Loucy (cell line): ENCODE data around the gene GNPTAB.

Source experiments
- H2AFZ ChIP-seq: fragments of 200-600 bp; sonication (generic); 2 replicates; pipeline ENCODE4 v1.6.0; 2016; ENCODE audit warnings: antibody characterized with exemption, mild to moderate bottlenecking, low read length, moderate library complexity
- H3F3A ChIP-seq: fragments of 200-600 bp; 2 replicates; pipeline ENCODE4 v1.6.0; 2016; ENCODE audit warnings: antibody characterized with exemption, low read depth, mild to moderate bottlenecking
- H3K27me3 ChIP-seq: fragments of 200-600 bp; sonication (generic); 2 replicates; pipeline ENCODE4 v1.6.1; 2014; ENCODE audit warnings: low read length, mild to moderate bottlenecking; ENCODE audit not compliant: insufficient read depth, poor library complexity, severe bottlenecking
- H3K36me3 ChIP-seq: fragments of 200-600 bp; sonication (generic); 2 replicates; pipeline ENCODE4 v1.6.1; 2016; ENCODE audit warnings: low read length; ENCODE audit not compliant: insufficient read depth
- H3K4me1 ChIP-seq: fragments of 200-600 bp; sonication (generic); 2 replicates; pipeline ENCODE4 v1.5.1; 2014; ENCODE audit warnings: low read length, mild to moderate bottlenecking; ENCODE audit not compliant: insufficient read depth, poor library complexity, severe bottlenecking
- H3K4me2 ChIP-seq: fragments of 200-600 bp; sonication (generic); 2 replicates; pipeline ENCODE4 v1.6.0; 2014; ENCODE audit warnings: antibody characterized with exemption, low read length, low read depth, mild to moderate bottlenecking; ENCODE audit not compliant: poor library complexity, severe bottlenecking
- H3K4me3 ChIP-seq: fragments of 200-600 bp; sonication (generic); 2 replicates; pipeline ENCODE4 v1.5.1; 2014; ENCODE audit warnings: low read length, mild to moderate bottlenecking, mixed read lengths; ENCODE audit not compliant: poor library complexity, severe bottlenecking
- H3K79me2 ChIP-seq: fragments of 200-600 bp; sonication (generic); 2 replicates; pipeline ENCODE4 v1.6.1; 2014; ENCODE audit warnings: low read length; ENCODE audit not compliant: insufficient read depth
- H3K9ac ChIP-seq: fragments of 200-600 bp; sonication (generic); 2 replicates; pipeline ENCODE4 v1.6.0; 2014; ENCODE audit warnings: mild to moderate bottlenecking, low read depth, low read length, moderate library complexity; ENCODE audit not compliant: poor library complexity, severe bottlenecking
- H3K9me2 ChIP-seq: fragments of 200-600 bp; sonication (generic); replicated peaks from 2 replicates; pipeline ENCODE4 v1.6.1; 2016; ENCODE audit warnings: low read depth, low read length, mixed read lengths
- H3K9me3 ChIP-seq: fragments of 200-600 bp; sonication (generic); 2 replicates; pipeline ENCODE4 v1.6.1; 2014; ENCODE audit warnings: mild to moderate bottlenecking, antibody characterized with exemption, low read length, low read depth; ENCODE audit not compliant: insufficient read depth
- H4K20me1 ChIP-seq: fragments of 200-600 bp; sonication (generic); 2 replicates; pipeline ENCODE4 v1.6.0; 2014; ENCODE audit warnings: antibody characterized with exemption, low read length, mild to moderate bottlenecking; ENCODE audit not compliant: insufficient read depth, poor library complexity, severe bottlenecking
- CTCF ChIP-seq: fragments of 200-600 bp; sonication (generic); conservative IDR thresholded peaks from 2 replicates; pipeline ENCODE4 v1.5.1; 2014; ENCODE audit warnings: mild to moderate bottlenecking, antibody characterized with exemption, low read length
- EZH2phosphoT487 ChIP-seq: fragments of 200-600 bp; IDR thresholded peaks from 2 replicates; pipeline ENCODE4 v1.6.1; 2018; ENCODE audit warnings: antibody characterized with exemption, mild to moderate bottlenecking, moderate library complexity, borderline replicate concordance

The GNPTAB gene

GRCh38 chr12:101793401-101793800 is 37.4 kb downstream of the GNPTAB start:
- H3K9ac ChIP-seq, result no peak overlapping the region
- H3K9me3 ChIP-seq, result no peaks in the 10 kb centered on the region
- H3K9me2 ChIP-seq, result no peaks in the 10 kb centered on the region
- H4K20me1 ChIP-seq, result no peaks in the 10 kb centered on the region
- no peak overlapping the region for H3K4me3 ChIP-seq
- peaks cover 46% of the 10 kb centered on the region; the same call in 1 of the 2 replicates for H3K36me3 ChIP-seq
- TF ChIP-seq CTCF (no peak), EZH2phosphoT487 (no peak)
- no peak overlapping the region for H3K4me2 ChIP-seq
- H3K4me1 ChIP-seq, result no peaks in the 10 kb centered on the region
- H2AFZ ChIP-seq, result no peak overlapping the region
- H3F3A ChIP-seq, result no peaks in the 10 kb centered on the region
- no peaks in the 10 kb centered on the region for H3K27me3 ChIP-seq
- H3K79me2 ChIP-seq, result peaks cover 20% of the 10 kb centered on the region; the same call in 1 of the 2 replicates

DNA sequence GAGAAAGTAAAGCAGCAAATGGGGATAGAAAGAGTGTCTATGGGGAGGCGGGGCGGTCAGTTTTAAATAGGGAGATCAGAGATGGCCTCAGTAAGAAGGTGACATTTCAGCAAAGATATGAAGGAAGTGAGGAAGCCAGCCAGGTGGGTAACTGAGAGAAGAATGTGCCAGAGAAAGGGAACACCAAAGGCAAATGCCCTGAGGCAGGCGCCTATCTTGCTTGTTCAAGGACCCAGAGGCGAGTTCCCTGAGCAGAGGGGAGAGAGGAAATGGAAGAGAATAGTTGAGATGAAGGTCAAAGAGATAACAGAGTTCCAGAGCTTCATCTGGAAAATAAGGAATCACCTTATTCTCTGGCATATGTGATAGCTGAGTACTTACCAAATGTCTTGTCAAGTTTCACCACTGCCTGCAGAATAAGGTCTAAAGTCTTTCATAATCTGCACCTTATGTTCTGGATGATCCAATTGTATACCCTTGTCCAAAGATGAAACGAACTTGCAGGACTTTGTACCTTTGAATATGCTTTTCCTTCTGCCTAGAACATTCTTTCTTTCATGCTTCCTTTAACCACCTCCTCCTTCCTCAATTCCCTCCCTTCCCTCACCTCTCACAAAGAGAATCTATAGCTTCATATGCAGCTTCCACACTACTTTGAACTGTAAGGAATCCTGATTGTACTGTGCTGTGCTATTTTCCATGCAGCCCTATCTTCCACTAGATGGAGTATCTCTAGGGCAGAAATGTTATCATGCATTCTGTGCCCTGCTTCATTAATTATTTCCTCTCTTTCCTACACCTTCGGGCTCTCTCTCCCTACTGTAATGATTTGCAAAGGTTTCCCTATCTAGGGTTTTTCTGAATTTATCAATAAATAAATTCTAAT is 38.5 kb downstream of the GNPTAB start:
- no peaks in the 10 kb centered on the region for H3K4me1 ChIP-seq
- H4K20me1 ChIP-seq, result no peaks in the 10 kb centered on the region
- no peaks in the 10 kb centered on the region for H3K9me2 ChIP-seq
- peaks cover 10% of the 10 kb centered on the region; the same call in 1 of the 2 replicates for H3K79me2 ChIP-seq
- no peaks in the 10 kb centered on the region for H3K27me3 ChIP-seq
- H3K9ac ChIP-seq, result no peak overlapping the region
- H2AFZ ChIP-seq, result no peak overlapping the region
- TF ChIP-seq CTCF (peak; percentile 57), EZH2phosphoT487 (no peak)
- H3K36me3 ChIP-seq, result peaks cover 52% of the 10 kb centered on the region; the same call in 1 of the 2 replicates
- no peaks in the 10 kb centered on the region for H3K9me3 ChIP-seq
- H3F3A ChIP-seq, result no peaks in the 10 kb centered on the region
- H3K4me2 ChIP-seq, result no peak overlapping the region
- no peak overlapping the region for H3K4me3 ChIP-seq

GRCh38 chr12:101789171-101789570 is 41.6 kb downstream of the GNPTAB start:
- H3K27me3 ChIP-seq, result no peaks in the 10 kb centered on the region
- TF ChIP-seq EZH2phosphoT487 (no peak), CTCF (no peak)
- H3F3A ChIP-seq, result no peaks in the 10 kb centered on the region
- H3K4me3 ChIP-seq, result no peak overlapping the region
- H3K36me3 ChIP-seq, result peaks cover 61% of the 10 kb centered on the region; the same call in 1 of the 2 replicates
- no peaks in the 10 kb centered on the region for H3K9me3 ChIP-seq
- no peaks in the 10 kb centered on the region for H4K20me1 ChIP-seq
- H3K9ac ChIP-seq, result no peak overlapping the region
- no peaks in the 10 kb centered on the region for H3K79me2 ChIP-seq
- H3K4me2 ChIP-seq, result no peak overlapping the region
- H3K4me1 ChIP-seq, result peaks cover under 1% of the 10 kb centered on the region
- no peaks in the 10 kb centered on the region for H3K9me2 ChIP-seq
- H2AFZ ChIP-seq, result no peak overlapping the region
